ES-I3 (cell line): Measurements from ENCODE around the gene ZNF584.

Experiments used
- H3K36me3 ChIP-seq: 2 replicates; pipeline ENCODE4 v1.6.1; 2013; ENCODE audit warnings: mild to moderate bottlenecking, low read length, control low read depth, moderate library complexity; ENCODE audit not compliant: insufficient read depth
- H3K4me1 ChIP-seq: 2 replicates; pipeline ENCODE4 v1.6.1; 2013; ENCODE audit warnings: mild to moderate bottlenecking, control low read depth, low read length; ENCODE audit not compliant: insufficient read depth
- H3K9ac ChIP-seq: 2 replicates; pipeline ENCODE4 v1.6.1; 2013; ENCODE audit warnings: low read depth, mild to moderate bottlenecking, low read length, moderate library complexity
- H3K9me3 ChIP-seq: 2 replicates; pipeline ENCODE4 v1.6.1; 2013; ENCODE audit warnings: mild to moderate bottlenecking, low read length, moderate library complexity; ENCODE audit not compliant: control insufficient read depth, insufficient read depth

Gene ZNF584

DNA sequence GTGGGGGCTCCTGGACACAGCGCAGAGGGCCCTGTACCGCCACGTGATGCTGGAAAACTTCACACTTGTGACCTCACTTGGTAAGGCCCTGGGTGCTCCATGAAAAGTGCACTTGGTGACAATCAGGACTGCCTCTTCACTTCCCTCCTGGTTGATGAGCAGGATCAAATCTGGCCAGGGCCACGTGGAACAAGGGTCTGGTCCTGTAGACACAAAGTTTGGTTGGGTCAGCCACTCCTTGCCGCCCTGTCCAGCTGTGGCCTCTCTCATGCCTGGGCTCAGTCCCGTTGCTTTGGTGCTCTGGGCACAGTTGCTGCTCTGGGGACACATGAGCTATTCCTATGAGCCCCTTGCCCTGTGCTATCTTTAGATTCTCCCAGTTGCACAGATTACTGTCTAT is 45.3 kb downstream of the ZNF584 start:
- Histone ChIP-seq H3K9me3 (no peaks in the 10 kb centered on the region), H3K36me3 (no peaks in the 10 kb centered on the region; the same call in none of the 2 replicates), H3K9ac (no peak overlapping the region), H3K4me1 (no peaks in the 10 kb centered on the region)

DNA sequence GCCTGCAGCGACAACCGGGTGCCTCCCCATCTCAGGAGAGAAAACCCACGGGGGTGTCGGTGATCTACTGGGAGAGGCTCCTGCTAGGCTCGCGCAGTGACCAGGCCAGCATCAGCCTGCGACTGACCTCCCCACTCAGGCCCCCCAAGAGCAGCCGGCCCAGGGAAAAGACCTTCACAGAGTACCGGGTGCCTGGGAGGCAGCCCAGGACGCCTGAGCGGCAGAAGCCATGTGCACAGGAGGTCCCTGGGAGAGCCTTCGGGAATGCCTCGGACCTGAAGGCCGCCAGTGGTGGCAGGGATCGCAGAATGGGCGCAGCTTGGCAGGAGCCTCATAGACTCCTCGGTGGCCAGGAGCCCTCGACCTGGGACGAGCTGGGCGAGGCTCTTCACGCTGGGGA is 46.9 kb downstream of the ZNF584 start:
- Histone ChIP-seq H3K9me3 (no peaks in the 10 kb centered on the region), H3K36me3 (no peaks in the 10 kb centered on the region; the same call in none of the 2 replicates), H3K9ac (no peak overlapping the region)

DNA sequence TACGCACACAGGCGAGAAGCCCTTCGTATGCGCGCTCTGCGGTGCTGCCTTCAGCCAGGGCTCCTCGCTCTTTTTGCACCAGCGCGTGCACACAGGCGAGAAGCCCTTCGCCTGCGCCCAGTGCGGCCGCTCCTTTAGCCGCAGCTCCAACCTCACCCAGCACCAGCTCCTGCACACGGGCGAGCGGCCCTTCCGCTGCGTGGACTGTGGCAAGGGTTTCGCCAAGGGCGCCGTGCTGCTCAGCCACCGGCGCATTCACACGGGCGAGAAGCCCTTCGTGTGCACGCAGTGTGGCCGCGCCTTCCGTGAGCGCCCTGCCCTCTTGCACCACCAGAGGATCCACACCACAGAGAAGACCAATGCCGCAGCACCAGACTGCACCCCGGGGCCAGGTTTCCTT is 47.7 kb downstream of the ZNF584 start:
- Histone ChIP-seq H3K4me1 (no peaks in the 10 kb centered on the region), H3K9me3 (no peaks in the 10 kb centered on the region), H3K9ac (no peak overlapping the region), H3K36me3 (no peaks in the 10 kb centered on the region; the same call in none of the 2 replicates)

More for the DNA sequence above, 46.9 kb downstream of the ZNF584 start:
- H3K4me1 ChIP-seq, result no peaks in the 10 kb centered on the region

DNA sequence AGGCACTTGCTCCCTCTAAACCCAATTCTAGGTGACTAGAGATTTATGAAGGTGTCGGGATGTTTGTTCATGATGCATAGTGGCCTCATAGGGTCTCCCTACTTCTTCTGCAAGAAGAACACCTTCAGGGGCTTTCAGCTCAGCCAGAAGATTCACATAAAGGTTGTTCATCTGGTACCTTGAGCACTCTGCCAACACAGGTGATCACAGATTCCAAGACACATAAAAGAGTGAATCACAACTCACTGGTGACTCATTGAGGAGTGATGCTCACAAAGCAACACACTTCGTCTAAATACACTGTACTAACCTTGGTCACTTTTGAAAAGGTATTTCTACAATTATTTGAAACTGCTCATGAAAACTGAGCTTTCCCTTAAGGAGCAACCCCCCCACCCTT is 51.6 kb downstream of the ZNF584 start:
- H3K9me3 ChIP-seq, result no peaks in the 10 kb centered on the region
- no peak overlapping the region for H3K9ac ChIP-seq
- no peaks in the 10 kb centered on the region for H3K4me1 ChIP-seq
- H3K36me3 ChIP-seq, result no peaks in the 10 kb centered on the region; the same call in none of the 2 replicates

DNA sequence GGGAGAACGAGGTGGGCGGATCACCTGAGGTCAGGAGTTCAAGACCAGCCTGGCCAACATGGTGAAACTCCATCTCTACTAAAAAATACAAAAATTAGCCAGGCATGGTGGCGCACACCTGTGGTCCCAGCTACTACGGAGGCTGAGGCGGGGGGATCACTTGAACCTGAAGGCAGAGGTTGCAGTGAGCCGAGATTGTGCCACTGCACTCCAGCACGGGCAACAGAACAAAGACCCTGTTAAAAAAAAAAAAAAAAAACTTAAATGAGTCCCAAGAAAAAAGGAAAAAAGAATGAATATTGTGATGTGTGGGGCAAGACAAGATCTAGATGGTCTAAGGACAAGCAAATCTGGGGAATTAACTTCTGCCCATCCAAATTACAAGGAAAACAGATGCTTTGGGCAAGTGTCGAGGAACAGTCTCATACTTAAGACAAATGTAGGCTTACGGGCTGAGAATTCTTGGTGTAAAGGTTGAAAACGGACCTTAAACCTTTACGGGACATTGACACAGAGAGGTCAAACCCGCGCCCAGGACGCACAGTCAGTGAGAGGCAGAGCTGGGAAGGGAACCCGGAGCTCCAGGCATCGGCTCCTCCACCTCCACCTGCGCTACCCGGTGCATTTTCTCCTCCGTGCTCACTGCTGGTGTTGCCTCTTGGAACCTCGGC is 57.8 kb downstream of the ZNF584 start:
- Histone ChIP-seq H3K9ac (peak overlapping the region; percentile 60; the same call in 1 of the 2 replicates), H3K36me3 (no peaks in the 10 kb centered on the region), H3K4me1 (no peaks in the 10 kb centered on the region), H3K9me3 (no peaks in the 10 kb centered on the region)

DNA sequence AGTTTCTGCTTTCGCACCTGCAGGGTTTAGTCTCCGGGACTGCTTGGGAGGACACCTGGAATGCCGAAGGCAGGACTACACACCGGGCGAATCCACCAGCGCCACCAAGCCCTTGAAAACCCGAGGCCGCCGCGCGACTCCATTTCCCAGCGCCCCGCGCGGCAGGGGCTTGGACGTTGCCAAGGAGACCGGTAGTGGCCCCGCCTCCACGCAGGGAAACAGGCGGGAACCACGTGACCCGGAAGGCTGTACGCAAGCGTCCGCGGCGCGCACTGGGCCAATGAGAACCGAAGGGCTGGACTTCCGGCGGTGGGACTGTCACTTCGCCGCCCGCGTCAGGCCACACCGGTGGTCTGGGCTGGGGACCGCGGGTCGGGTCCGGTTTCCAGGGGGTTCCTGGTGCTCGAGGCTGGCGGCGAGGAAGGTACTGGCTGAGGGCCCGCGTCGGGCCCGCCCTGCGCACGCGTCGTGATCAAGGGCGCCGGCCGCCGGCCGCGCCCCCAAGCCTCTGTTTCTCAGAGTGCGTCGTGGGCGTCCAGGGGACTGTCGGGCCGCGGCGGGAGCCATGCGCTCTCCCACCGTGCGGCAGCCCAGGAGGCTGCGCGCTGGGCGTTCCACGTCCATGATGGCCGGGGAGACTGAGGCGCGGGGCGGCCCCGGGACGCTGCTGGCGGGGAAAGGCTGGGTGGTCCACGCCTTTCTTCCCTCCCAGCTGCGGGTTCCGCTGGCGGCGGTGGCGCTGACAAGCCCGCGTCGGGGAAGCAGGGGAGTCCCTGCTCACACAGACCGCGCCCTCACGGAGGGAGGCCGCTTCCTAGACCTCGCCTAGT is 58.5 kb downstream of the ZNF584 start, which contains the start of gene ZNF324:
Gene ZNF324, plus strand, starts transcription at position 321 of the 830 bp plus-strand sequence. CDS start 2,106 bp downstream, outside the sequence.
- H3K9ac ChIP-seq, result peak within 1 kb of the TSS; percentile 60
- no peaks in the 10 kb centered on the region for H3K9me3 ChIP-seq
- no peaks in the 10 kb centered on the region for H3K36me3 ChIP-seq
- H3K4me1 ChIP-seq, result no peaks in the 10 kb centered on the region
